HTERT RPE-1 (cell line): ENCODE measurements around the gene BFSP2.

Source experiments
- in situ Hi-C: fragments of 300-500 bp; cut with MboI; formaldehyde crosslinking; loops from 4 replicates; pipeline ENCODE4 v1.14.3; 2020; ENCODE audit warnings: low sequenced_read_pairs

The BFSP2 gene

DNA sequence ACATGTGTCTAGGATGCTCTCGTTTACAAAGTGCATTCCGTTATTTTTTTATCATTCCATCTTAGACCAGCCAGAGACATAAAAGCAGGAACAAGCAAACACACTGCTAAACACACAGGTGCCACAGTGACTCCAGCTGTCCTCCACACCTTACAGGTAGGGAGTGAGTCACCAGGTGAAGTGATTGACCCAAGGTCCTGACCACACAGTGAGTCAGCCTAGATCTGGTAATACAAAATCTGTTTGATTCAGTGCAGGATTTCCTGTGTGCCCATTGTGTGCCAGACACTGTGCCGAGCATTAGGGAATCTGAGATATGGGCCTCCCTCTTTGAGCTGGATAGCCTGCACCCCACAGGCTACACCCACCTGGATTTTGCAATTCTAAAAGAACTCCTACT is 16.7 kb upstream of the BFSP2 start:
- in situ Hi-C loops = no loop called here

DNA sequence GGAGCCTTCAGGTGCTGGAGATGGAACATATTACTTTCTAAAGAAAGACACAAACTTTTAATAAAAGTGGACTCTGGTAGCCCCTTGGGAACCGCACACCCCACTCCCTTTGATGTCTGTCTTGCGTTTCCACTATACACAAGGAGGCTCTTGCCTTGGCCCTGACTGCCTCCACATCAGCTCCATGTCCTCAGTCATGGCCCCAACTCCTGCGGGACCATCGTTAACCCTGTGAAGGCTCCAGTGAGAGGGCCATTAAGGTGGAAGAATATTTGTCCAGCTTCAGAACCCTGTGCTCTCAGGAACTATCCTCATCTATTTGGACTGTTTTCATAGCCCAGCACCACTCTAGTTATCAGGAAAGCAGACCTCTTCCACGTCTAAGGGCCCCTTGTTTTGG is 16.1 kb upstream of the BFSP2 start:
- in situ Hi-C loops = no loop called here

DNA sequence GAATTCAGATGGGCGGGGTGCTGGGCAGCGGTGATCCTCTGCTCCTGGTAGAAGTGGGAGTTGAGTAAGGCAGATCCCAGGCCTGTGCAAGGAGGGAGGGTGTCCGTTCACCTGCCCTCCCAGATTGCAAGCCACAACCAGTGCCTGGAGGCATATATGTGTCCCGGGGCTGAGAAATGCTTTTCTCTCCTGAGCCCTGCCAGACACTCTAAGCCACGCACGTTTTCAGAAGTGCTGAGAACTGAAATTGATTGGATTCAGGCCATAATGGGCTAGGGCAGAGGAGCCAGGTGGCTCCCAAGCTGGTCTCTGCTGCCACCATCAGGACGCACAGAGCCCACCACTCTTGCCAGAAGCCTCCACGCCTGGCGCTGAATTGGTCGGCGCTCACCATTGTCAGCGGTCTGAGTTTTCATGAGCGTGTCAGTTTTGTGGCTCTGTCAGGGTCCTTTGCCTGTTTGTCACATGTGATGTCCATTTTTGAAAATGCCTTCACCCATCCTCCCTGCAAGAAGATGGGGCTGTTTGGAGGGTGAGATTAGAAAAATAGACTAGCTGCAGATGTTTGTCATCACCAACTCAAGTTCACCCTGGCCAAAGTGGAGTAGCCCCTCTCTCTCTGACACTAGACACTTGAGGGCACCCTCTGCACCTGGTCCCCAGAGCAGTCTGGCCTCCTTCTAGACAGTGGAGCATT is 15.4 kb upstream of the BFSP2 start:
- in situ Hi-C loops = no loop called here

DNA sequence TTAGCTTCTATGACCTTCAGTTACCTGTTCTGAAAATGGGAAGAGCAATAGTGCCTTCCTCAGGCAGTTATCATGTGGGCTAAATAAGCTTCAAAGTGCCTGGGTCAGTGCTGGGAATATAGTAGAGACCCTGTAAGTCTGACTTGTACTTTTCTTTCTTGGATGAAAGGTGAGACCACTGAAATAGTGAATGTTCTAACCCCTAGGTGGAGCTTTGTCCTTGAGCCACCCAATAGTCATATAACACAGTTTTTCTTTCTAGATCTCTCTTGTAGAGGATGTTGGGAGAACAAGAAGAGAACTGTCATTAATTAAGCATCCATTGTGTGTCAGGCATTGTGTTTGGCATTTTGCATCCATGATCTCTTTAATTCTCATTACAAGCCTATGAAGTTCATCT is 13.0 kb upstream of the BFSP2 start:
- in situ Hi-C loops = no loop called here

DNA sequence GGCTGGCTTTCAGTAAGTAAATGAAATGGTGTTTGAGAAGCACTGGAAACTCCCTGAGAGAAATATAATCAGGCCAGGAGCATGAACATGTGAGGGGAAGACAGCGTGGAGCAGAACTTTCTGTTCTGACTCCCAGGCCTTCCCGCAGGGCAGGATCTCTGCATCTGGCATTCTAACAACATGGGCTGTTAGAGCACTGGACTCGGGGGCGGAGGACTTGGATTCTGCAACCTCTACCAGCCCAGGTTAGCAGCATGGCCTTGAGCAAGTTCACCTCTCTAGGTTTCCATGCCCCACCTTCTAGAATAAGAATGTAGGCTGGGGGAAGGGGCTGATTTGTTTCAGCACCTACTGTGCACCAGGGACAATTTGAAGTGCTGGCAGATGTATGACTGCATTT is 12.5 kb upstream of the BFSP2 start:
- in situ Hi-C loops = no loop called here

DNA sequence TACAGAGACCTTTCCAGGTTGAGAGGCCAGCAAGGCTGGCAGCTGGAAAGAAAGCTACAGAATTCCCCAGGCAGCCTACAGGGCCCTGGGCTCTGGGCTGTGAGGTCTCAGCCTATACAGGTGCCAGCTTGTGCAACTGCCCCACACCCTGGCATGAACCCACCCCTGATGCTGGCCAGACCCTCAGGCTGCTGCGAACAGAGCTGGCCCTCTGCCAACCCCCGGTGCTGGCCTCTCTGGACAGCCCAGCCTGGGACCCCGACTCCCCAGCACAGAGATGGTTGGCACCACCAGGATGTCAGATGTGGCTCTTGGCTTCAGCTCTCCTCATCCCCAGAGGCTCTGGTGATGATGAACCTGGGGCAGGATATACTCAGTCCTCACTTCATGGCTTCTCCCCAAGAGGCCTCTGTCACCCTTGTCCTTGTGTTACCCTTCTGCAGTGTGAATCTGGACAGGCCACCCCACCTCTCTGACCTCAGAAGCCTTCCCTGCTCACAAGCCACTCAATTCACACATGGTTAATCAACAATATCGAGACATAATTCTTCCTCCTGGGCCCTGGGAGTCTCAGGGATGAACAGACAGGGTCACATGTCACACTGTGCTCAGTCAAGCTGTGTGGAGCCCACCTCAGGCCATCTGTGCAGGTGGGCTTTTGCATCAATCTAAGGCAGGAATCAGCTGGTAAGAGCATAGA is 11.0 kb upstream of the BFSP2 start:
- in situ Hi-C loops = no loop called here

DNA sequence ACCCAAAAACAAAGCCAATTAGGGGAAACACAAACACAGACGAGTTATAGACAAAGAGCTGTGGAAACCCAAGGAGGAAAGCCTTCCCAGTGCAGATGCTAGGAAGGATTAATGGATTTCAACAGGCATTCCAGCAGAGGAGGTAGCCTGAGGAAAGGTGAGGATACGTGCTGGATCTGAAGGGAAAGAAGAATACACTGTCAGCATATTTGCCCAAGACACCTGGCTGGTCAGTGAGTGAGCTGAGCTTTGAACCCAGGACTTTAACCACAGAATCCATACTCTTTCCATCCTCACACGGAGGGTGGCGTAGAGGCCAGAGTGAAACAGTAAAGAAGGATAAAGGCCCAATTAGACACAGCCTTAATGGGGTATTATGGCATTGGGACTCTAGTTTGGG is 9.1 kb upstream of the BFSP2 start:
- in situ Hi-C loops = no loop called here

DNA sequence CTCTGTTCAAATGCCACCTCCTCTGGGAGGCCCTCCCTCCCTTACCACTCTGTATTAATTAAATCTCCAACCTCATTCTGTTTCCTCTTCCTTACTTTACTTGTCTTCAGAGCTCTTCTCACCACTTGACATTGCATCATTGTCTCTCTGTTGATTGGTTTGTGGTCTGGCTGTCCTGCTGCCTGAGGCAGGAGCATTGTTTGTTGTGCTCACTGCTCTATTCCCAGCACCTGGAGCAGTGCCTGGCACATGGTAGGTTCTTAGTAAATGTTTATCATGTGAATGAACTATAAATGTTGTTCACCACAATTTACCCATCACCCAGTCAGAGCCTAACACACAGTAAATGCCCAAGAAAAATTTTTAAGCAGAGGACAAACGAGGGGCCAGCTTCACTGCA is 6.7 kb upstream of the BFSP2 start:
- in situ Hi-C loops = no loop called here

DNA sequence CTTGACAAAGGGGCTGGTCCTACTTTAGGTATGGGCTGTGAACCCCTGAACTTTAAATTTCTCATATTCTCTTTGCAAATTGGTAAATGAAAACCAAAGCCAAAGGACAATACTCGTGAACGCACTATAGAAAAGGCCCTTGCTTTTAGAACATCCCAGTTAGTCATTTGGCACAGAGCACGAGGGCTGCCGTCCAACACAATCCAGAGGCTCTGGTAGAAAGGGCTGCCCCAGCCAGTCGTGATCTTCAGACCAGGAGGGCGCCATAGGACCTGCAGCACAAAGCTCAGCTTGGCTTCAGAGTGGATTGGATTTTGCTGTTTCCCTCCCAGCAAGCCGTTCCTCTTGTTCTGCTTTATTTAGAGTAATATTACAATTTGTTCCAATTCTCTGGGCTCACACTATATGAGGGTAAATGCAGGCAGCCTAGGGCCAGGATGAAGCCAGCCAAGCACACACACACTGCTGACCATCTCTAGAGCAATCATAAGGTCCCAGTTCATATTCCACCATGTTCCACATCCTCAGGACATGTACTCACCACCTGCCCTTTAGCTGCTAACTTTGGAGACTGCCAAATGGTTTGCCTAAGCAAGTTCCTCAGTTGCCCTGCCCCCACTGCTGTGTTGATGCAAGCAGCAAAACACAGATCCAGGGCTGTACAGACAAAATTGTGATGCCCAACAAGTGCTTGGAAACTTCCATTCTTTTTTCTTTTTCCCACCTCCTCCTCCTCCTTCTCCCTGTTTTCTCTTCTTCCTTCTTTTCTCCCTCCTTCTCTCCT is 6.0 kb upstream of the BFSP2 start:
- in situ Hi-C loops = no loop called here

DNA sequence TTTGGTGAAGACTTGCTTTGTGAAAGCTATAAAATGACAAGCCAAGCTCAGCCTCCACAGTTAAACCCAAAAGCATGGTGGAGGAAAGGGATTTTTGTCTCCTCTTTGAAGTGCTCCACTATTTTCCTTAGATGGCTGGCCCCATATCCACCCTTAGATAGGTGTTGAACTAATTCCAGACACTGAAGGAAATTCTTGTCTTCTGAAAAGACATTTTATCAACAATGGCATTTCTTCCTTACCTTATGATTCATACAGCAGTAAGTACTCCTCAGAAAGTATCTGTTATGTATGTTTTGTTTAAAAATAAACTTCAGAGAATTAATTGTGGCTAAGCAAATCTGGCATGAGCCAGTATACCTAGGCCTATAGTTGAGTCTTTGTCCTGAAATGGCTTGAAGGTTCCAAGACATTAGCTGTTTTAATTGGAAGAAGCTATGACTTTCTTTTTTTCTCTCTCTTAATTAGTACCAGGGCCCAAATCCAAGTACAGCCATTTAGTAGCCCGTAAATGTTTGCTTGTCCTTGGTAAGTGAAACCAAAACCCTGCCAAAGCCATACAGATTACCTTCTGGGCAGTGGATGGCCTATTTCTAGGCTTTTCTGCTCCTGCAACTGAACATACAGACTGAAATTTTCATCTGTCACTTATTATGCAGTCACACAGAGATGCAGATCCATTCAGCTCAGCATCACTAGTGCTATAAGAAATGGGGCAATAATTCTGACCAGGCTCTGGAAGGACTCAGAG is 5.1 kb upstream of the BFSP2 start:
- in situ Hi-C loops = no loop called here

DNA sequence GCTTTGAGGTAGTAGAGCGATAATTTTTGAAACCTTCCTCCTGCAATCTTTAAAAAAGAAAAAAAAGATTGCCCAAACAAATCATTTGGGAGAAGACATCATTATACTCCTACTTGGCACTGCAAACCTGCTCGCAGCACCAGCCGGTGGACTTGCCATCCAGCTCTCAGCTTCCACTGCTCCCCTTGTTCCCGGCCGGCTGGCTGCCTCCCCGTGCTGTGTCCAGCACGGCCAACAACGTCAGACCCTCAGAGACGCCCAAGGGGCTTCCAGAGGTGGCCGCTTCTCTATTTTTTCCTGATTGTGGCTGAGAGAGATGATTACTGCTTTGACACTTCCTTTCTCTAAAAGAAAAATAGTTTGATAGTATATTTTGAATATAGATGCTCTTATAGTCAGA is 3.0 kb upstream of the BFSP2 start:
- in situ Hi-C loops = no loop called here

DNA sequence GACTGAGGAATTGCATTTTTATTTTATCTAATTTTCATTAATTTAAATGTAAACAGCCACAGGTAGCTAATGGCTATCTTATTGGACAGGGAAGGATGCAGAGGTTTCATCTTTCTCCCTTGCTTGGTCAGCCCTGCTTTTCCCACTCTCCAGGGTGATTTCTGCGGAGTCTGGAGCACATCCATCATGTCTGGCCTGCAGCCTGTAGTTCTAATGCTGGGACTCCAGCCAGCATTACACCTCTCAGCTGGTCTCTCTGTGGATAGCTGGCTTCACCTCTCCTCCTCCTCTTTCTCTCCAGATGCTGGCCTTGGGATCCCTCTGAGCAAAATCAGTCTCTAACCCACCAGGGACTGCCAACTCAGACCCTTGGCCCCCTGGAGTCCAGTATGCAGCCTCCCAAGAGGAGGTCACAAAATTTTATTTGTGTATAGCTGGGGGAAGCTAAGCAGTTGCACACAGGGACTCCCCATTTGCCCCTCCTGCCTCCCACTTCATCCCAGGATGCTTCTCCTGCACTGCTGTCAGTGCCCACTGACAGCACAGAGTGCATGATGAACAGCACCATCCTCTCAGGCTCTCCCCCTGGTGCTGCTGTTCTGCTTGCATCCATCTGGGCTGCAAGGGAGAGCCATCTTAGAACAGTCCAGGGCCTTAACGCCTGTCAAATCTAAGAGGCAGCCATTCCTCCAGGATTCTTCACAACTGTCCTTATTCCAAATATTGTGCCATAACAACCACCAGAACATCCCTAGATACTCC is 1.7 kb downstream of the BFSP2 start:
- in situ Hi-C loops = no loop called here

DNA sequence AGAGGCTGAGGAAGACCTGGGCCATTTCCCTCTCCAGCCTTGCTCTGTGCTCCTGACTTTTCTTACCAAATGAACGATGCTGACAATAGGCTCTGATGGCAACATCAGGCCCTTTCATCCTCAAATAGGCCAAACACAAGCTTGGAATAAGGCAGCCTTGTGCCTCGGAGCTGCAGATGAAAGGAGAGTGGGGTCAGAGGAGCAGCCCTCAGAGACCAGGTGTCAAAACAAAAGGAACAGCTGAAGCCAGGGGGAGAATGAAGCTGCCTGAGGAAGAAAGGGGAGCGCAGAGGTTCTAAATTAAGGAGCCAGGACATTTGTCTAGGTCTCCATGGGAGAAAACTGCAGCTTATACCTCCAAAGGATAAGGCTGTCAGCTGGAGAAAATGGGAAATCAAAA is 5.1 kb downstream of the BFSP2 start:
- in situ Hi-C loops = no loop called here

DNA sequence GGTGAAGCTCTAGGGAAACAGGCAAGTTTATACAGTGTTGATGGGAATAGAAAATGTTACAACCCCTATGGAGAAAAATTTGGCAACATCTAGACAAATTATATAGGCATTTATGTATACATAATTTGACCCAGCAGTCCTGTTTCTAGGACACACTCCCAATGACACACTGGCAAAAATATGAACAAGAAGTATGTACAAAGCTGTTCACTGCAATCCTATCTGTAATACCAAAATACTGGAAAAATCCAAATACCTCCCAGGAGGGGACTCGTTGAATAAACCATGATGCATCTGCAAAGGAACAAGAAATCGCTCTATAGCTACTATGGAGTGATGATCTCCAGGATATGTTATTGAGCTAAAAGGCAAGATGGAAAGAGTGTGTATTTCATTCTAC is 8.5 kb downstream of the BFSP2 start:
- in situ Hi-C loops = no loop called here

DNA sequence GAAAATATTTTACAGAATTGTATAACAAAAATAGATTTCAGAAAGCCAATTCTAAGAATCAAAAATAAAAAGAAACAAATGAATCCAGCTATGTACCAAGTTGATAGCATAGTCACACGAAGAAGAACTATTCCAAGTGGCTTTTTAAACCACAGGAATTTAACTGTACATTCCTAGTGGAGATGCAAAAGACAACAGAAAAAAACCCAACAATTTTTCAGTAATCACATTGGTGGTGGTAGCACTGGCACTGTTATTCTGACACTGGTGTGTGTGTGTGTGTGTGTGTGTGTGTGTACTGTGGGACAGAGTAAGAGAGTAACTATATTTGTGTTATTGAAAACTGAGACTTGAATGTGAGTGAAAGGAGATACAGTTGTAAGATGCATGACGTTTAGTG is 9.1 kb downstream of the BFSP2 start:
- in situ Hi-C loops = no loop called here

DNA sequence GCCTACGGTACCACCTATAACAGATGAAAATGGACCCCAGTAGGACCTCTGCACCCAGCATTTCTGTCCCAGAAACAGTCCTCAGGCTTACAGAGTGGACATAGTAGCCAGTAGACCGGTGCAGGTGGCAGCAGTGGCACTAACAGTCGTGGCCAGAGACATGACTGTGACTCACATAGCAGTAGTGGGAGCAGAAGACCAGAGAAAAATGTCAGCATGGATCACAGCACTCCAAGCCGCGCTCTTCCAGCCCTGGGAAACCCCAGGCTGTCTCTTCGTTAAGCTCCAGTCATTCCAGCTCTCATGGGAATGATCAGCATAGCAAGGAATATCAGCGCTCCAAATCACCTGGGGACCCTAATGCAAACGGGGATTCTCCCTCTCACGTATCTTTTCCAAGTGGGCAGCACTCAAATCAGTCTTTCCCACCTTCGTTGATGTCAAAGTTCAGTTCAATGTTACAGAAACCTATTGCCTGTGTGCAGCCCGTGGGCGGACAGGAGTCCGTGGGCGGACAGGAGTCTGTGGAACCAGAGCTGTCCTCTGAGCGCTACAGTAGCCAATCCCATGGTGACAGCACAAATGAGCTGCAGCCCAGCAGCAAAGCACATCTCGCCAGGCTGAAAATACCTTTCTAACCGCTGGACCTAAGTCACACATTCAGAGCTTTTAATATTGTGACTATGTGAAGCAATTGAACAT is 10.5 kb downstream of the BFSP2 start:
- in situ Hi-C loops = no loop called here

DNA sequence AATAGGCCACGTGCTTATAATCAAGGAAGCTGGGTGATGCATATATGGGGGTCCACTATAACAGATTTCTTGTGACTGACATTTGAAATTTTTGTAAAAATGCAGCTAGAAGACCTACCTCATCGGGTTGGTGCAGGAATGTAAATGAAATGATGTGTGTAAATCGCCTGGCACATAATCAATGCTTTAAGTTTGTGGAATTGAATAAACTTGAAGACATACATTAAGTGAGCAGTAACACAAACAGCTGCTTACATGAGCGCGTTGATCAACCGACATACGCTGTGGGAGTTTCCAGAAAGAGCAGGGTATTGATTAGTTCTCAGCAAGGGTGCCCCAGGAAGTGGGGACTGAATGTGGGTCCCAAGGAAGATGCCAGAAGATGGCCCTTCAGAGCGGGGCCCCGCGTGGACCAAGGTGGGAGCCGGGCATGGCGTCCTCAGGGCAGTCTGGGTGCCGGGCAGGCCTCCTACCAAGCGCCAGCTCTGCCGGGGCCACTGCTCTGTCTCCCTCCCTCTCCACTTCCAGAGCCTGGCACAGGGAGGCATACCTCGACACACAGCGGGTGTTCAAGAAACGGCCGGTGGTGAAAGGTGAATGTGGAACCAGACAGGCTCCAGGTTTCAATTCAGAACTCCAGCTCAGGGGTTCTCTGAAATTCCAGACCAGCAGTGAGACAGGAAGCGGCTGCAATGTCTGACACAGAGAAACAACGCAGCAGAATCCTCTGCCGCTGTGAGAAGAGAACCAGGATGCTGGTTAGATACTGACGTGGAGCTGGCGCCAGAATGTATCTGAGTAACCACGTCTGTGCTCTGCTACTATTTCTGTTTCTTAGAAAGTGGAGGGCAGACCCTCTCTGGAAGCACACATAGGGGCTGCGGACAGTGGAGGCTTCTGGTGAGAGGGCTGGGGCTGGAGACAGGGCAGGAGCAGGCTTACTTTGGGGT is 12.6 kb downstream of the BFSP2 start:
- in situ Hi-C loops = no loop called here

DNA sequence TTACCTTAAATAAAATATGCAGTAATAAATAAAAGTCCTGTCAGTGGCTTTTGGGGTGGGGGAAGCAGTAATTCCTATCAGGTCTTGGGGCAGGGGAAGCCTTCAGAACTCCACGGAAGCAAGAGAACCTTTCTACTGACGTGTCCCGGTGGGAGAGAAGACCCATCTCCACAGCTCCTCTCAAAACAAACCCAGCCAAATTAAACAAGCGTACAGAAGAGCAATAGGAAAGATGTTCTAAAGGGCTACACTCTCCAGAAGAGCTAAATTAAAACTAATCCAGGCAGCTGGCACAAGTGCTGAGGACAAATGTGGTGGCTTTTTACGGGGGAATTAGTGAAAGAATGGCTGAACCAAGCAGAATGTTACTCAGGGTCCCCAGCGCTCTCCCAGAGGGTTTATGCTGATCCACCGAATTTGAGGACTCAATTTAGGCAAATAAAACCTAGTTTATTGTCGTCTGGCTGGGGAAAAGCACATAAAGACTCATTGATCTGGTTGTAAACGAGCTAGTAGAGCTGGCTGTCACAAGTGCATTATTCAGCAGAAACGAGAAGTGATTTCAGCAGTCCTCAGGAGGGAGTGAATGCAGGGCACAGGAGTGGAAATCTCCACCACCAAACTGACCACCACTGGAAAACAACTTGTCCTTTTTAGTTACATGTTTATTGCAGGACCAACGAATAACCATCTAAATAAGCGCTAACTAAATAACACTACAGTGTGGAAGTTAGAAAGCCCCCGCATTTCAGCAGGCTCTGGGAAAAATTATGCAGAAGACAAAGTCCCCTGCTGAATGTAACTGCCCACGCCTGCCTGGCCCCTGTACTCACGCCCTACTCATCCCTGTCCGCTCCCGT is 13.5 kb downstream of the BFSP2 start:
- in situ Hi-C loops = no loop called here
